Smooth muscle cell (in vitro differentiated cells): ENCODE data around the gene MAP1A. TPM values are rescaled to one million over a fixed set of nuclear protein-coding genes. Genes with fewer than 3 reads are reported as not detected.

Experiments used
- DNase-seq: peaks from one replicate; lab custom pipeline; 2025; ENCODE audit not compliant: unreplicated experiment; lab: John Stamatoyannopoulos, UW
- H2AFZ ChIP-seq: fragments of 200-600 bp; sonication (generic); 2 replicates; pipeline ENCODE4 v1.6.0; 2016; ENCODE audit warnings: antibody characterized with exemption, low read depth, mild to moderate bottlenecking
- H3F3A ChIP-seq: fragments of 200-600 bp; sonication (generic); 2 replicates; pipeline ENCODE4 v1.6.0; 2017; ENCODE audit warnings: antibody characterized with exemption, low read depth
- H3K27ac ChIP-seq: fragments of 200-600 bp; sonication (generic); 2 replicates; pipeline ENCODE4 v1.5.1; 2016; ENCODE audit warnings: low read depth, mild to moderate bottlenecking
- H3K27me3 ChIP-seq: fragments of 200-600 bp; sonication (generic); 2 replicates; pipeline ENCODE4 v1.6.1; 2016; ENCODE audit warnings: low read depth, mild to moderate bottlenecking
- H3K36me3 ChIP-seq: fragments of 200-600 bp; sonication (generic); 2 replicates; pipeline ENCODE4 v1.5.1; 2016; ENCODE audit warnings: low read depth
- H3K4me1 ChIP-seq: fragments of 200-600 bp; sonication (generic); 2 replicates; pipeline ENCODE4 v1.5.1; 2016; ENCODE audit warnings: low read depth
- H3K4me2 ChIP-seq: fragments of 200-600 bp; sonication (generic); 2 replicates; pipeline ENCODE4 v1.6.0; 2016; ENCODE audit warnings: mild to moderate bottlenecking
- H3K4me3 ChIP-seq: fragments of 200-600 bp; sonication (generic); 2 replicates; pipeline ENCODE4 v1.5.1; 2016; ENCODE audit warnings: mild to moderate bottlenecking
- H3K79me2 ChIP-seq: fragments of 200-600 bp; sonication (generic); 2 replicates; pipeline ENCODE4 v1.6.0; 2016; ENCODE audit warnings: low read depth, mild to moderate bottlenecking
- H3K9ac ChIP-seq: fragments of 200-600 bp; sonication (generic); 2 replicates; pipeline ENCODE4 v1.6.0; 2016; ENCODE audit warnings: low read depth
- H3K9me3 ChIP-seq: fragments of 200-600 bp; sonication (generic); replicated peaks from 2 replicates; pipeline ENCODE4 v1.5.1; 2016; ENCODE audit warnings: low read depth
- H4K20me1 ChIP-seq: fragments of 200-600 bp; sonication (generic); 2 replicates; pipeline ENCODE4 v1.6.0; 2016; ENCODE audit warnings: low read depth
- CTCF ChIP-seq: fragments of 200-600 bp; sonication (generic); IDR thresholded peaks from 2 replicates; pipeline ENCODE4 v1.5.1; 2017; ENCODE audit warnings: borderline replicate concordance, mild to moderate bottlenecking, antibody characterized with exemption; ENCODE audit not compliant: insufficient read depth, poor library complexity, severe bottlenecking
- WGBS: methylation state at CpG from one replicate; pipeline ENCODE4 v1.1.7; 2016; ENCODE audit warnings: low lambda C conversion rate; 5-methylcytosine and 5-hydroxymethylcytosine counted together
- polyA plus RNA-seq: library from polyadenylated mRNA; unstranded; fragments of >200 nt; fragmentation: Nextera tagmentation; extraction: Ambion mirVana; gene quantifications from 2 replicates; pipeline ENCODE4 v1.2.1, GENCODE V29; 2016
- total RNA-seq: library from RNA; depleted of rRNA; stranded (reverse); fragments of >200 nt; gene quantifications from 2 replicates; pipeline ENCODE4 v1.2.3, GENCODE V29; 2014

The MAP1A gene
- total and polyA plus RNA-seq, 2 experiments from 2014 or later: 14.6 to 27.1 TPM

GRCh38 chr15:43508421-43508820 lies 9.0 kb upstream of the MAP1A start:
- TF ChIP-seq CTCF: no peak
- Histone ChIP-seq H3K4me1 (peaks cover 12% of the 10 kb centered on the region), H3K9ac (no peak overlapping the region), H3K4me3 (no peak overlapping the region), H3K4me2 (no peak overlapping the region), H3K9me3 (no peaks in the 10 kb centered on the region), H2AFZ (no peak overlapping the region), H3K79me2 (no peaks in the 10 kb centered on the region), H3K27me3 (no peaks in the 10 kb centered on the region), H4K20me1 (no peaks in the 10 kb centered on the region), H3F3A (peaks cover 15% of the 10 kb centered on the region), H3K27ac (peak overlapping the region; percentile 79), H3K36me3 (no peaks in the 10 kb centered on the region)
- 77% methylated on average over 1 of the region's 1 CpG for WGBS
- DNase-seq: no peak

GRCh38 chr15:43508991-43509659 lies 8.3 kb upstream of the MAP1A start:
- no peak for DNase-seq
- peaks cover 17% of the 10 kb centered on the region for H3K4me1 ChIP-seq
- H3K4me3 ChIP-seq: peak overlapping the region; percentile 62
- no peaks in the 10 kb centered on the region for H3K36me3 ChIP-seq
- no peak for TF ChIP-seq CTCF
- H3K79me2 ChIP-seq: no peaks in the 10 kb centered on the region
- H3K27me3 ChIP-seq: no peaks in the 10 kb centered on the region
- peak overlapping the region; percentile 79 for H3K27ac ChIP-seq
- peaks cover 15% of the 10 kb centered on the region for H3F3A ChIP-seq
- no peak overlapping the region for H2AFZ ChIP-seq
- no peak overlapping the region for H3K9ac ChIP-seq
- WGBS: 61% methylated on average over 9 of the region's 9 CpGs
- H3K4me2 ChIP-seq: peak overlapping the region; percentile 85
- no peaks in the 10 kb centered on the region for H4K20me1 ChIP-seq
- no peaks in the 10 kb centered on the region for H3K9me3 ChIP-seq

GRCh38 chr15:43509660-43510199 lies 7.7 kb upstream of the MAP1A start:
- WGBS: 23% methylated on average over 8 of the region's 8 CpGs
- Histone ChIP-seq H3K9ac (no peak overlapping the region), H3F3A (peaks cover 15% of the 10 kb centered on the region), H3K9me3 (no peaks in the 10 kb centered on the region), H3K4me1 (peaks cover 20% of the 10 kb centered on the region), H3K36me3 (no peaks in the 10 kb centered on the region), H3K4me3 (peak overlapping the region; percentile 62), H3K27ac (peak overlapping the region; percentile 79), H3K27me3 (no peaks in the 10 kb centered on the region), H3K4me2 (peak overlapping the region; percentile 85), H3K79me2 (no peaks in the 10 kb centered on the region), H4K20me1 (no peaks in the 10 kb centered on the region), H2AFZ (no peak overlapping the region)
- DNase-seq: no peak
- no peak for TF ChIP-seq CTCF
